GM04504 (cell line): Measurements from ENCODE around the gene KRCC1.

ENCODE experiments used
- DNase-seq: peaks from one replicate; pipeline ENCODE4 v3.0.0-alpha.2; 2012; ENCODE audit warnings: low read depth

The KRCC1 gene

DNA sequence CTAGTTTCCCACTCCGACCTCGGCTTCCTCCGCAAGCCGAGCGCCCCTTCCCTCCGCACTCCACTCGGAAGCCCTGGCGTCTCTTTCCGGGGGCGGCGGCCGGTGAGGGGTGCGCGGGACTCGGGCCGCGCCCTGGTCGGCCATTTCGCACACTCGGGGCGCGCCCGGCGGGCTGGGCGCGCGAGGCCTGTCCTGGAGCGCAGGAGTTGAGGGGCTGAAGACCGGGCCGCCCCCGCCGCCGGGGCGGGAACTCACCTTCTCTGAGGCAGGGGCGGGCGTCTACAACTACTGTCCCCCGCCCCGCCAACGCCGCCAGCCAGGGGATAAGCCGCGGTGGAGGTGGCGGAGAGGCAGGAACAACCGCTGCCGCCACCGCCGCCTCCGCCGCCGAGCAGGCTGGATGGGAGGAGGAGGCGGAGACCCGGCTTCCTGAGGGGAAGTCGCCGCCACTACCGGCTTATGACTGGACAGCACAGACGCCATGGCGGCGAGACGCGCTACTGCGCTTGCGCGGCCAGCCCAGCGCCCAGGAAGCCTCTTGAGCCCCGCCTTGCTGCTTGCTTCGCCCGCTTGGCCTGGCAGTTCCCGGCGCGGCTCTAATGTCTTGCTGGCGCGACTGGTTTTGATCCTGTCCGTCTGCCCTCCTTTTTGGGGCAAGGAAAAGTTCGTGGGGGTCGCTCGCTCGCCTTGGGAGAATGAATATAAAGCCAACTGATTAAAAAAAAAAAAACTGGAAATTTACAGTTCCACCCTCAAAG lies at the start of gene KRCC1:
Gene KRCC1 (minus strand): TSS at position 413 of the 758 bp plus-strand sequence. CDS start 27,220 bp downstream, outside the sequence.
- DNase-seq: peak; percentile 85

GRCh38 chr2:88100489-88100858 lies 44.9 kb upstream of the KRCC1 start:
- no peak for DNase-seq

DNA sequence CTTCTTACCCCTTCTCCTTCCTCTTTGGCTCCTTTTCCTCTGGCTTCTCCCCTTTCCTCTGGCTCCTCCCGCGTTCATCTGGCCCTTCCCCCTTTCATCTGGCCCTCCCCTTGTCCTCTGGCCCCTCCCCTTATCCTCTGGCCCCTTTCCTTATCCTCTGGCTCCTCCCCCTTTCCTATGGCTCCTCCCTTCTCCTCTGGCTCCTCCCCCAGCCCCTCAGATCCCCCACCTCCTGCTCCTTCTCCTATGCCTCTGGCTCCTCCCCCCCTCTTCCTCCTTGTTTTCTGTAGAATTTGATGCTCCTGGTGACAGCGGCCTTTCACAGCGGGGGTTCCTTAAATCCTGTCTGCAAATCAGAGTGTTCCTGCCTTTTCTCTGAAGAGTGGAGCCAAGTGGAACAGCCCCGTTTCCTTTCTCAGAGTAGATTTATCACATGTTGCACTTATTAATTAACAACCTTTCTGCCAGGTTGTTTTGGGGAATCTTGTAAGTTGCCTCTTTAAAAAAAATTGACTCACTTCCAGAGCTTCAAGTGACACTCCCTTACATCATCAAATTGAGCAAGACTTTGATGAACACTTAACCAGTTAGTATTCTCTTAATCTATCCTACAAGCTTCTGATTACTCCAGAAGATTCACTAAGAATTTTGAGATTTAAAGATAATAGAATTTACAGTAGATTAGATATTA lies 44.4 kb upstream of the KRCC1 start:
- peak; percentile 1 for DNase-seq

- no peak for DNase-seq
Measured at GRCh38 chr2:88098558-88098900, 42.9 kb upstream of the KRCC1 start.

GRCh38 chr2:88097891-88098557 lies 42.4 kb upstream of the KRCC1 start:
- DNase-seq: no peak

GRCh38 chr2:88097192-88097591 lies 41.6 kb upstream of the KRCC1 start:
- no peak for DNase-seq

DNA sequence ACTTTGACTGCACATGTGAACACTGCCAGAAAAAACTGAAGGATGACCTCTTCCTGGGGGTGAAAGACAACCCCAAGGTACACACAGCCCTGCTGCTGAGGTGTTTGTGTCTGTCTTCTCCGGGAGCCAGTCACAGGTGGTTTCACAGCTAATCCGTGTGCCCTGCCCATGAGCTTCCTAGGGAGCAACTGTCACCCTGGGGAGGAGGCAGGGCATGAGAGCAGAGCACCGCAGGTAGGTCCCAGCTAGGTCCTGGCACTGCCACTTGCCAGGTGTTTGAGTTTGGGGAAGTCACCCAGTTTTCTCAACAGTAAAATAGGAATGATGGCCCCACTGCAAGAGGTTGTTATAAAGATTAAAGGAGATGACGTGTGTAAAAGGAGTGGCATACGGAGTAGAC lies 41.1 kb upstream of the KRCC1 start:
- no peak for DNase-seq

- DNase-seq: no peak
Measured at GRCh38 chr2:88095022-88095421, 39.4 kb upstream of the KRCC1 start.

- DNase-seq: no peak
Measured at GRCh38 chr2:88092773-88093172, 37.2 kb upstream of the KRCC1 start.

GRCh38 chr2:88091943-88092342 lies 36.4 kb upstream of the KRCC1 start:
- no peak for DNase-seq

- DNase-seq: no peak
Measured at GRCh38 chr2:88090446-88091283, 35.1 kb upstream of the KRCC1 start.

- no peak for DNase-seq
Measured at GRCh38 chr2:88088999-88089398, 33.4 kb upstream of the KRCC1 start.

- DNase-seq: no peak
Measured at GRCh38 chr2:88087763-88088162, 32.2 kb upstream of the KRCC1 start.

- DNase-seq: no peak
Measured at GRCh38 chr2:88087073-88087472, 31.5 kb upstream of the KRCC1 start.

DNA sequence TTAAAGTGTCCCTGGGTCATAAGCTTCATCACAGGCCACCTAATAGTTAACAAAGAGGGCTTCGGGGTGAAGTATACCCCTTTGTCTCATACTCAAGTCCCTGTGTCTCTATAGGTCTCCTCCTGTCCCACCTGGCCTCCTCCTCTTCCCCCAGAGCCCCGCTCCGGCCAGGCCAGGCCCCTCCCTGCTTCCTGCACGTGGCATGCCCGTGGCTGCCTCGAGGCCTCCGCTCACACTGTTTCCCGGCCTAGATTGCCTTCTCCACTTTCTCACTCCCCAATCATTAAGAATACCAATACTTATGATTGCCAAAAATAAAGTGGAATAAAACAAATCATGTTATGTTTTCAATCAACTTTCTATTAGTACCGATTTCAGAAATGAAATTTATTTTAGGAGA lies 30.8 kb upstream of the KRCC1 start:
- DNase-seq: no peak

- DNase-seq: no peak
Measured at GRCh38 chr2:88085602-88086001, 30.0 kb upstream of the KRCC1 start.

DNA sequence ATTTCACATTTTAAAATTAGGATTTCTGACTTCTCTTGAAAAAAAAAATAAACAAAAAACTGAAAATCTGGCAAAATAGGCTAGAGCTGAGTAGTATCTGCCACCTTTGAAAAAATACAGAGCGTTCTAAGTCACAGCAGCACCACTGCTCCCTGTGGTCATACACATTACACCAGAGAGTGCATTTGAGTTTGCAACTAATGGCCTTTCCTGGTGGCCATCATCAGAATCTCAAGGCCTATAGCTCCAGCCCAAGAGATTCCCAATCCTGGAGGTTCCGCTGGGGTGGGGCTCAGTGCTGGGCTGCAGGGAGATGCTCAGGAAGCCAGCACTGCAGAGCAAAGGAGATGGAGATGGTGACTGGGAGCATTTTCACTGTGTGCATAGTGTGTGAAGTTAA lies 29.5 kb upstream of the KRCC1 start:
- no peak for DNase-seq

GRCh38 chr2:88082781-88083180 lies 27.2 kb upstream of the KRCC1 start:
- DNase-seq: no peak

- DNase-seq: no peak
Measured at GRCh38 chr2:88081924-88082608, 26.5 kb upstream of the KRCC1 start.

- DNase-seq: no peak
Measured at GRCh38 chr2:88080545-88080944, 25.0 kb upstream of the KRCC1 start.

GRCh38 chr2:88078643-88079172 lies 23.1 kb upstream of the KRCC1 start:
- DNase-seq: no peak

- DNase-seq: no peak
Measured at GRCh38 chr2:88077080-88077479, 21.5 kb upstream of the KRCC1 start.
